ENCODE results near the gene BRME1.

- TF ChIP-seq EP300 (IDR thresholded peaks at IDR 0.05) = no peak
- TF ChIP-seq POLR2A (IDR thresholded peaks at IDR 0.05) = no peak
Observed at GRCh38 chr19:13872695-13873389, 33.1 kb downstream of the BRME1 start.

All from upper lobe of left lung (tissue), 4 donors.